NT2/D1 (cell line): Measurements from ENCODE around the gene HSPB1.

Experiments used
- DNase-seq: peaks from one replicate; pipeline ENCODE4 v3.0.0-alpha.2; 2011; ENCODE audit warnings: low read depth, low spot score
- H3K27me3 ChIP-seq: 2 replicates; pipeline ENCODE4 v1.6.0; 2011; ENCODE audit warnings: mild to moderate bottlenecking; ENCODE audit not compliant: insufficient read length, insufficient read depth
- H3K36me3 ChIP-seq: 2 replicates; pipeline ENCODE4 v1.6.1; 2011; ENCODE audit warnings: mild to moderate bottlenecking, low read length, mixed read lengths; ENCODE audit not compliant: insufficient read depth, insufficient read length
- H3K4me1 ChIP-seq: 2 replicates; pipeline ENCODE4 v1.5.1; 2011; ENCODE audit not compliant: insufficient read depth, insufficient read length
- H3K4me3 ChIP-seq: 2 replicates; pipeline ENCODE4 v1.5.1; 2011; ENCODE audit warnings: low read depth; ENCODE audit not compliant: insufficient read length
- H3K9ac ChIP-seq: 2 replicates; pipeline ENCODE4 v1.6.0; 2011; ENCODE audit warnings: low read depth; ENCODE audit not compliant: insufficient read length
- H3K9me3 ChIP-seq: 2 replicates; pipeline ENCODE4 v1.5.1; 2011; ENCODE audit warnings: mild to moderate bottlenecking, low read length; ENCODE audit not compliant: insufficient read depth
- SUZ12 ChIP-seq: IDR thresholded peaks from 2 replicates; pipeline ENCODE4 v1.6.1; 2011; ENCODE audit not compliant: insufficient read length, insufficient read depth; ENCODE audit errors: extremely low read depth
- YY1 ChIP-seq: IDR thresholded peaks from 2 replicates; pipeline ENCODE4 v1.6.1; 2011; ENCODE audit not compliant: insufficient read length, insufficient read depth
- ZNF274 ChIP-seq: IDR thresholded peaks from 2 replicates; pipeline ENCODE4 v1.6.1; 2011; ENCODE audit warnings: mild to moderate bottlenecking, low read depth, low read length

HSPB1 gene

DNA sequence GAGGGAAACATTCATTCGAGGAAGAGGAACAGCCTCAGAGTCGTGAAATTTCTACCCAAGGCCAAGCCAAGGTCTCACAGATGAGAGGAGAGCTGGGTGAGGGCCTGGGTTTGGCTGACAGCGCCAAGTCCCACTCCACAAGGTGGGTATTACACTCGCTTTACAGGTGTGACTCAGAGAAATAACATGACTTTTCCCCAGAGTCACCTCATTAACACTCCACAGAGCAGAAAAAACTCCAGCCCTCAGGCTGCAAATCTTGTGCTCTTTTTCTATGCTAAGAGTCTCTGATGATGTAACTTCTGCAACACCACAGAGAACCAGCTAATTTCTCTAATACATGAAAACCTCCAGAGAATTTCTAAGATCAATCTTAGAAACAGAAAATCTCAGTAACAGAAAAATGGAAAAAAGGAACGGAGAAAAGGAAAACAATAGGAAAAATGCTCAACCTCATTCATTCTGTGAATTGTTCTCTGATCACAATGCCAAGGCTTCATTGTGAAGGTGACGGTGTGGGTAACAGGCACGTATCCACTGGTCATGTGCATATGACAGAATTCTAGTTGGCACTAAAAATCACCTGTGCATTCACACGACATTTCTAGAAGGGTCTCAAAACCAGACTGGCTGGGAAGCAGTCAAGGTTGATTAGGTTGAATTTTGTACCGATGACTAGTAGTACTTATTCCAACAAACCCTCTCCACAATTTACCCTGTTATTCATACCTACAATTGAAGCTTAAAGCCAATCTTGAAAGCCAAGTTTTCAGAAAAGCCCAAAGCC, 36.0 kb downstream of the HSPB1 start:
- H3K27me3 ChIP-seq, result no peaks in the 10 kb centered on the region
- TF ChIP-seq YY1 (no peak), ZNF274 (no peak), SUZ12 (no peak)
- DNase-seq, result no peak
- H3K36me3 ChIP-seq, result peaks cover 56% of the 10 kb centered on the region
- peaks cover 5% of the 10 kb centered on the region for H3K4me1 ChIP-seq
- H3K4me3 ChIP-seq, result no peak overlapping the region
- no peaks in the 10 kb centered on the region for H3K9me3 ChIP-seq
- no peak overlapping the region for H3K9ac ChIP-seq

DNA sequence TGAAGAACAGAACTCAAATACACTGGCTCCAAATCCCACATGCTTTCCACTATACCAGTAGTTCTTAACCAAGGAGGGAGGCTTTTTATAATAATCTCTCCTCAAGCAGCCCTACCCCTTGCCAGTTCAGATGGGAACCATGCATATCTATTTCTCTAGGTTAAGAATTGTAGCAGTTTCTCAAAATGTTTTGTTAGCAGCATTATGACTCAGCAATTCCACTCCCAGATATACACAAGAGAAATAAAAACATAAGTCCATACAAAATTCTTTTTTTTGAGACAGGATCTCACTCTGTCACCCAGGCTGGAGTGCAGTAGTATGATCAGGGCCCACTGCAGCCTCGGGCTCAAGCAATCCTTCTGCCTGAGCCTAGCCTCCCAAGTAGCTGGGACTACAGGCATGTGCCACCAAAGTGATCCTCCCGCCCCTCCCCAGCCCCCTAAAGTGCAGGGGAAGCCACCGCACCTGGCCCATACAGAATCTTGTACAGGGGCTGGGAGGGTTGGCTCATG, 38.2 kb downstream of the HSPB1 start:
- H3K27me3 ChIP-seq, result no peaks in the 10 kb centered on the region
- no peak for DNase-seq
- peaks cover 2% of the 10 kb centered on the region for H3K4me1 ChIP-seq
- TF ChIP-seq SUZ12 (no peak), ZNF274 (no peak), YY1 (no peak)
- no peaks in the 10 kb centered on the region for H3K9me3 ChIP-seq
- no peak overlapping the region for H3K9ac ChIP-seq
- H3K4me3 ChIP-seq, result no peak overlapping the region
- H3K36me3 ChIP-seq, result peaks cover 64% of the 10 kb centered on the region

DNA sequence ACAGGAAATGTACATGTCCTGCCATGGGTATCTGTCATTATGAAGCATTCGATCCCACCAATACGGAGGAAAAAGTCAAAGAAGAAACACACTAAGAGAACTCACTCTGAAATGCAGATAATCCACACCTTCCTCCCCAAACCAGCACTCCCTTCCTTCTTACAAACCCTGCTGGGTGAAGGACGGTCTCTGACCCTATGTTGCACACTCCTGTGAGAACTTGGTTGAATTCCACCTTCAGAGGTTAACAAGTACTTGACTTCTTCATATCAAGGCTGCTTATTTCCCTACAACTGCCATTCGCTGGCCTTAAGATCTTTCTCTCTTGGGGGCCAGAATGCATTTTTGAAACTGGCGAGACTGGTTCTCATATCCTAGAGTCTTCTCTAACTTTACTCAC, 39.7 kb downstream of the HSPB1 start:
- H3K9ac ChIP-seq, result no peak overlapping the region
- H3K4me3 ChIP-seq, result no peak overlapping the region
- TF ChIP-seq YY1, result no peak
- DNase-seq, result no peak
- H3K36me3 ChIP-seq, result peaks cover 73% of the 10 kb centered on the region
- peaks cover 4% of the 10 kb centered on the region for H3K4me1 ChIP-seq
- no peaks in the 10 kb centered on the region for H3K9me3 ChIP-seq
- no peaks in the 10 kb centered on the region for H3K27me3 ChIP-seq

DNA sequence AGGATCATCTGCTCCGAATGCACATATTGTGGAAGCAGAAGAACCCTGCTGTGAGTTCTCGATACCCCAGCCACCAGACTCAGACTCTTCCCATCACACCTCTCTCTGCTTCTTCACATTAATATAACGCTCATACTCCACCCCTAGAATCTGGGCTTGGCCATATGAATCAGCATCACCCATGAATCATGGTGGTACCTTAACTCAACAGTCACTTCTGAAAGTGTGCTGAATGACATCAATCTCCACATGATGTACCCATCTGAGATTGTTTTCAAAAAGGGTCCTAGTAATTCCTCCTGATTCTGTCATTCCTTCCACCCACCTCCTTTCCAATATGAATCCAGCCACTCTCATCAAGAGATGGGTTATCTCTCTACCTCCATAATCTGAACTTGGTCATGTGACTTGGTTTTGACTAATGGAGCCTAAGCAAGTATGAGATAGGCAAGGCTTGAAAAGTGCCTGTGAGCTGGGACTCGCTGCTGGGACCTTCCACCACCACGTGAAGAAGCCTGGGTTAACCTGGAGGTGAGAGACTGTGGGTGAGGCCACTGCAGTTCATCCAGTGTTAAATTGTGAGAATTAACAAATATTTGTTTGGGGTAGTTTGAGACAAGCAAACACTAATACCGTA, 40.9 kb downstream of the HSPB1 start:
- TF ChIP-seq YY1, result no peak
- no peak for TF ChIP-seq ZNF274
- TF ChIP-seq SUZ12, result no peak
- Histone ChIP-seq H3K4me3 (no peak overlapping the region), H3K9me3 (no peaks in the 10 kb centered on the region), H3K27me3 (no peaks in the 10 kb centered on the region), H3K9ac (no peak overlapping the region), H3K4me1 (peaks cover 4% of the 10 kb centered on the region), H3K36me3 (peaks cover 76% of the 10 kb centered on the region)
- no peak for DNase-seq

DNA sequence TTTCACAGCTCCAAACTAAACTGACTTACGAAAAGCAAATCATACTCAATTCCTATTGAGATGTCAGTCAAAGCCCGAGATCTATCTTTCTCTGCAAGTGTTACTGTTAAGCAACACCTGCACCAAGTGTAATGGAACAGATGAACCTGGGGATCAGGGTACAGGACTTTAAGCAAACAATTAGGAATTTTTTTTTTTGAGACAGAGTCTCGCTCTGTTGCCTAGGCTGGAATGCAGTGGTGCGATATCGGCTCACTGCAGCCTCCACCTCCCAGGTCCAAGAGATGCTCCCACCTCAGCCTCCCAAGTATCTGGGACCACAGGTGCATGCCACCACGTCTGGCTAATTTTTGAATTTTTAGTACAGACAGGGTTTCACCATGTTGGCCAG, 41.5 kb downstream of the HSPB1 start:
- Histone ChIP-seq H3K9ac (no peak overlapping the region), H3K4me3 (no peak overlapping the region), H3K9me3 (no peaks in the 10 kb centered on the region), H3K4me1 (peaks cover 4% of the 10 kb centered on the region), H3K27me3 (no peaks in the 10 kb centered on the region), H3K36me3 (peaks cover 77% of the 10 kb centered on the region)
- DNase-seq, result no peak
- TF ChIP-seq SUZ12 (no peak), ZNF274 (no peak), YY1 (no peak)

DNA sequence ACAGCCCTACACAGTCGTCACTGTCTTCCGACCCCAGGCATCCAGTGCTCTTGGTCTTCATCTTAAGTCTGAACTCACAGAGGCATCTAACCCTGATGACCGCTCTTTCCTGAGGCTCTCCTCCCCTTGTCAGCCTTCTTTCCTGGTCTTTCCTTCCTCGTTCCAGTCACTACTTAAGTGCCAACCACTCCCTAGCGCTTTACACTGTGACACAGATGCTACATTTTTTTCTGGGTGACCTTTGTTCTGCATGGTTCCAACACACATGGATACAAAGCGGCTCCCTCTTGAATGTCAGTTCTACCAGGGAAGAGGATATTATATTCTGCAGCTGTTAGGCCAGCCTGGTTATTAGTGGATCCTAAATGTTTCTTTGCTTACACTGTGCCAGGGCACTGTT, 43.6 kb downstream of the HSPB1 start:
- no peak for DNase-seq
- H3K27me3 ChIP-seq, result no peaks in the 10 kb centered on the region
- no peaks in the 10 kb centered on the region for H3K9me3 ChIP-seq
- peaks cover 4% of the 10 kb centered on the region for H3K4me1 ChIP-seq
- no peak overlapping the region for H3K4me3 ChIP-seq
- TF ChIP-seq SUZ12, result no peak
- TF ChIP-seq YY1, result no peak
- no peak for TF ChIP-seq ZNF274
- no peak overlapping the region for H3K9ac ChIP-seq
- peaks cover 85% of the 10 kb centered on the region for H3K36me3 ChIP-seq

DNA sequence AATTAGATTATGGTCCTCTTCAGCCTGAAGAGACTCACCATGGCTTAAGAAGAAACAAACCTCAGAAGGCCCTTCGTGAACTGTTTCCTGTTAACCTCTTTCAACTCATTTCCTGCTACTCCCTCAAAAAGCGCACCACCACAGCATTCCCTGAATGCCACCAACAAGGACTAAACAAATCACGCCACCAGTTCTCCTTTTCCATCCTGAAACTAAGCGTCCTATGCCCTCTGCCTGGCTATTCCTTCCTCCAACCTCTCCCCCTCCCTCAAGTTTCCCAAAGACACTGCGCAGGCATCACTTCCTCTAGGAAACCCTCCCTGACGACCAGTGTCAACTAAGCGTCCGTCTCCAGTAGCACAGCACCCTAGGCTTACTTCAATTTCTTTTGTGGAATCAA, 44.3 kb downstream of the HSPB1 start:
- no peaks in the 10 kb centered on the region for H3K9me3 ChIP-seq
- no peak overlapping the region for H3K9ac ChIP-seq
- no peak for TF ChIP-seq YY1
- no peak for TF ChIP-seq SUZ12
- no peak for TF ChIP-seq ZNF274
- peaks cover 87% of the 10 kb centered on the region for H3K36me3 ChIP-seq
- H3K4me3 ChIP-seq, result no peak overlapping the region
- H3K27me3 ChIP-seq, result no peaks in the 10 kb centered on the region
- H3K4me1 ChIP-seq, result peaks cover 4% of the 10 kb centered on the region
- DNase-seq, result no peak
